GM18511 (cell line): ENCODE data around the gene ARHGAP1.

Experiments
- ATAC-seq: cut with Tn5 transposase; IDR thresholded peaks from one replicate; pipeline ENCODE4 v1.9.1; 2021; ENCODE audit warnings: mild to moderate bottlenecking, moderate library complexity; ENCODE audit not compliant: unreplicated experiment

The ARHGAP1 gene

DNA sequence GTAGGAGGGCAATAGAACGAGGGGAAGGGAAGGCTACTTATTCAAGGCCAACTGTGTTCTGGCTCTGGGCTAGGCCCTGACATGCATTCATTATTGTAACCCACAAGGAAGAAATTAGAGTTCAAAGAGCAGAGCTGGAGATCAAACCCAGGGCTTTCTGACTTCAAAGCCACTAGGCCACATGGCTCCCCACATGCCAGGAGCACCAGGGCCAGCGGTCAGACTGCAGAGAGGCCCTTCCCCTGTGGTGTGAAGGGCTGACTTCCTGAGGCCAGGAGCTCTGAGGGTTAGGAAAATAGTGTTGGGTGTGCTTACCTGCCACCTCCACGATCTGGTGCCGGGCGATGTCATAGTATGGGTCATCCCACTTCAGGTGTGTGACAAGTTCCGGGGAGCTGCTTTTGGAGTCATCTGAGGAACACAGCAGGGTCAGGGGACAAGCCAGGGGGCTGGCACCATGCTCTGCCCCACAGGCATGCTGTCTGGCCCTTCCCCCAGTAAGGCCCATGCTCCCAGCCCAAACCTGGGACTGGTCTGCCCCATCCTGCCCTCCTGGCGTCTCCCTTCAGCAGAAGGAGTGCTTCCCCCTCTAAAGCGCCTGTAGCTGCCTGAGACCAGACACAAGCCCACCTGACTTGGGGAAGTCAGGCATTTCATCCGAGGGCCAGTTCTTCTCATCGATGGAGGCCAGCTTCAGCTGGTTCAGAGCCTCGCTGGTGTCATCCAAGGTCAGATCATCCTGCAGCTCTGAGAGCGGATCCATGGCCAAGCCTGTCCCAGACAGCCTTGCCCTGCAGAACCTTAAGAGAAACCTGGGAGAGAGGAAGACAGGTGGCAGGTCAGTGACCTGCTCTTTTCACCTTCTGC lies 4.8 kb downstream of the ARHGAP1 start:
- no peak for ATAC-seq

DNA sequence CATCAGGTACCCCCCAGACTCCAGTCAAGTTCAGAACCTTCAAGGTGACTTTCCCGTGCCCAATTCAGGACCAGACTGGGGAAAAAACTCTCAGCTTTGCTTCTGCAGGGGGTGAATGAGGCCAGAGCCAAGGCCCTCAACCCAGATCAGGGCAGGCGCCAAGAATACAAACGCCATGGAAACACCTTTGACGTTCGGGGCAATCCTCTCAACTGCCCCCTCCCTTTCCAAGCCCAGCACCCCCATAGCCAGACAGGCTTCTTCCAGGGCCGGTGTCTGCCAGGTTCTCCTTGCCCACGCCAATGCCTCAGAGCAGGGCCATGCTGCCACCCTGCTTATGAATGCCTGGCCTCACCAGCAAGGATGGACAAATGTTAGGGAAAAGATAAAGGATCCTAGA lies 5.8 kb downstream of the ARHGAP1 start:
- ATAC-seq, result no peak

DNA sequence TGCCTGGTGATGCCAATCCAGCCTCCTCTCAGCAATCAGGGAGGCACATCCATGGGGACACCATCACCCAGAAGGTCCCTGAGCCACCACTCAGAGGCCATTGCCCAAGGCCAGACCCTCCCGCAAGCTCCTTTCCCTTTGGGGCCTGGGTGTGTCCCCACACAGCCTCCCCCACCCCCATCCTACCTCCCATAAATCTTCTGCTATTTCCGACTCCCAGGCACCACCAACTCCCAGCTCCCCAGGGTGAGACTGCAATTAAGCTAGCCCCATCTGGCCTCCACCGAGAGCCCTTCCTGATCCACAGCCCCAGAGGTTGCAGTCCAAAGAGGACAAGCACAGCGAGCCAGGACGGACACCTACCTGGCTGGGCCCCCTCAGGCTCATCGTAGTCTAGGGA lies 6.3 kb downstream of the ARHGAP1 start:
- ATAC-seq, result no peak

DNA sequence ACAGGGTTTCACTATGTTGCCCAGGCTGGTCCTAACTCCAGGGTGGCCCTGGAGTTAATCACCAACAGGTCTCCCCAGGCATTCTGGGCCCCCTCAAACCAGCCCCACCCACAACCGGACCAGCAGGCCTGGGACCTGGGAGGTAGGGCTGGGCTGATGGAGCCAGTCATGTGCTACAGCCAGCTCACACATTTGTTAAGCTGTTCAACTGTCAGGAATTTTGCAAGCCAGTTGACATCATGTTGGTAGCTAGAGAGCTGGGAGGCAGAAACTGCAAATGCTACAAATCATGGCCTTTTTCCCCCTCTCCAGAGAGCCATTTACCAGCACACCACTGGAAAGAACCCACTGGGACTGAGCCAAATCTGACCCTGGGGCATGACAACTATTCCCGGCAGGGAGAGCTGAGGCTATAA lies 6.8 kb downstream of the ARHGAP1 start:
- ATAC-seq, result no peak

GRCh38 chr11:46692450-46692849 lies 8.0 kb downstream of the ARHGAP1 start:
- no peak for ATAC-seq

- ATAC-seq, result no peak
Measured at GRCh38 chr11:46690702-46691101, 9.7 kb downstream of the ARHGAP1 start.

DNA sequence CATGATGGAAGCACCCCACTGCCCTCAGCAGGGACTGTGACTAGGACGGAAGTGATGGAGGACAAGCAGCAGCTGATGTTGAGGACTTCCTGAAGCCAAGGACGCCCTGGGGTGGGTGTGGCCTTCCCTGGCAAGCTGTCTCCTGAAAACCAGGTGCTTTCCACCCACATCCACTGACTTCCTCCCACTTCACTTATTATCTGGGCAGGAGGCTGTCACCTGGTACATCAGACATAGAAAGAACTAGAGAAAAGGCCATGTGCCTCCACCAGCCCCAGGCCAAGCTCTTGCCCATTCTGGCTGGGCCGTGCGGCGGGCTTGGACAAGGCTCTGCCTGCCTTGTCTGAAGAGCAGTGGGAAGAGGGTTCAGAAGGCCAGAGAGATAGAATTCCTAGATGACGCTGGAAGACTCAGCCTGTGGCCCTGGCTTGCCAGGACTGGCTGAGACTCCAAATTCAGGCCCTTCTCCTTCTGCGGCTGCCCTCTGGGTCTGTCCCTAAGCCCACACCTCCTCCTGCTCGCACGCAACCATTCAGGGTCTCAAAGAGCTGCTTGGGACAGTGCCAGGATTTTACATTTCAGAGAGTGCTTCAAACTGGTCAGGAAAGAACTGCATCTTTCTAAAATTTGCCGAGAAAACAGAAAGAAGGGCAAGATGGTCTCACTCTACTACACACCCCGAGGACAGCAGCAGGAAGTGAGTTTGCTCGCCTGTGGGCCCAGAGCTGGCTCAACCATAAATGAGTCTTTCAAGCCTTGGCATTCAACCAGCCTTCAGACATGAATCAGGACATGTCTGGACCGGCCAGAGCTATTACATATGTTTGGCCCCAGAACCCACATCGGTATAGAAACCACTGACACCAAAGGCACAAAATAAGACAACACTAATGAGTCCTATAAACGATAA lies 13.3 kb downstream of the ARHGAP1 start:
- no peak for ATAC-seq

GRCh38 chr11:46684367-46684766 lies 16.1 kb downstream of the ARHGAP1 start:
- no peak for ATAC-seq

DNA sequence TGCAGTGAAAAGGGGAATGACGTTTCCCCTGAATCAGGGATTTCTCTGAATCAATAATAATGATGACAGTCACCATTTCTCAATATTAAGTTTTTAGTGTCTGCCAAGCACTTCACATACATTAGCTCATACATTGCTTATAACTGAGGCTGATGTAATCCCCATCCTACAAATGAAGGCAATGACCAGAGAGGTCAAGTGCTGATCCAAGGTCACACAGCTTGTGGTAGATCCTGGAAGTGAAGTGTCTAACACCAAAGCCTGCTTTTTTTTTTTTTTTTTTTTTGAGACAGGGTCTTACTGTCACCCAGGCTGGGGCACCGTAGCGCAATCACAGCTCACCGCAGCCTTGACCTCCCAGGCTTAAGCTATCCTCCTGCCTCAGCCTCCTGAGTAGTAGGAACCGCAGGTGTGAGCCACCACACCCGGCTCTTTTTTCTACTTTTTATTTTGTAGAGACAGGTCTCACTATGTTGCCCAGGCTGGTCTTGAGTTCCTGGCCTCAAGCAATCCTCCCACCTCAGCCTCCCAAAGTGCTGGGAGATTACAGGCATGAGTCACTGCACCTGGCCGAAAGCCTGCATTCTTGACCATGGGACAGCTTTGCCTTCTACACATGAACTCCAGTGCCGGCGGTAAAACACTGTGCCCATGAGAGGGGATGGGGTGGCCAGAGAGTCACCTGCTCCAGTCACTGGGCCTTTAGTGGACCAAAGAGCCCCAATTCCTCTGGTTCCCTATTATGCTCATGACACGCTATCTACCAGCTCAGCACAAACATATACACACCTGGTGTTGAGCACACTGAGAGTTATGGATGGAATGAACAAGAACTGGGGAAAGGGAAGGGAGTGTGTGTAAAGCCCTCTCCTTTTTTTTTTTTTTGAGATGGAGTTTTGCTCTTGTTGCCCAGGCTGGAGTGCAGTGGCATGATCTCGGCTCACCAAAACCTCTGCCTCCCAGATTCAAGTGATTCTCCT lies 17.4 kb downstream of the ARHGAP1 start:
- ATAC-seq, result no peak

GRCh38 chr11:46681814-46682213 lies 18.6 kb downstream of the ARHGAP1 start:
- ATAC-seq, result no peak

DNA sequence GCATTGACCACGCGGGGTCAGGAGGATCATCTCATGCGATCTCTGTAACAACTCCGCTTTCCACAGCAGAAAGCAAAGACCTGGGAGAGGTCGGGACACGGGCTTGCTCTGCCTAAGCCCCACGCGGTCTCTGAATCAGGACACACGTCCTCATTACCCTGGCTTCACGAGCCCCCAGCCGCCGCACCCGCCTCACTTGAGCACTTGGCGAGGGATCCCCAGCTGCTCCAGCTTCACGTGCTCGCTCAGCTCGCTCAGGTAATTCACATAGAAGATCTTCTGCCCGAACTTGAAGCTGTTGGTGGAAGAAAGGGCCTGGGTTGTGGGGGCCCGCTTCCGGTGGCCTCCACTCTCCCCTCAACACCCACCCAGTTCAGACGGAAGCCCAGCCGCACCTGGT lies 19.6 kb downstream of the ARHGAP1 start:
- ATAC-seq, result no peak

- no peak for ATAC-seq
Measured at GRCh38 chr11:46680164-46680760, 20.2 kb downstream of the ARHGAP1 start.

DNA sequence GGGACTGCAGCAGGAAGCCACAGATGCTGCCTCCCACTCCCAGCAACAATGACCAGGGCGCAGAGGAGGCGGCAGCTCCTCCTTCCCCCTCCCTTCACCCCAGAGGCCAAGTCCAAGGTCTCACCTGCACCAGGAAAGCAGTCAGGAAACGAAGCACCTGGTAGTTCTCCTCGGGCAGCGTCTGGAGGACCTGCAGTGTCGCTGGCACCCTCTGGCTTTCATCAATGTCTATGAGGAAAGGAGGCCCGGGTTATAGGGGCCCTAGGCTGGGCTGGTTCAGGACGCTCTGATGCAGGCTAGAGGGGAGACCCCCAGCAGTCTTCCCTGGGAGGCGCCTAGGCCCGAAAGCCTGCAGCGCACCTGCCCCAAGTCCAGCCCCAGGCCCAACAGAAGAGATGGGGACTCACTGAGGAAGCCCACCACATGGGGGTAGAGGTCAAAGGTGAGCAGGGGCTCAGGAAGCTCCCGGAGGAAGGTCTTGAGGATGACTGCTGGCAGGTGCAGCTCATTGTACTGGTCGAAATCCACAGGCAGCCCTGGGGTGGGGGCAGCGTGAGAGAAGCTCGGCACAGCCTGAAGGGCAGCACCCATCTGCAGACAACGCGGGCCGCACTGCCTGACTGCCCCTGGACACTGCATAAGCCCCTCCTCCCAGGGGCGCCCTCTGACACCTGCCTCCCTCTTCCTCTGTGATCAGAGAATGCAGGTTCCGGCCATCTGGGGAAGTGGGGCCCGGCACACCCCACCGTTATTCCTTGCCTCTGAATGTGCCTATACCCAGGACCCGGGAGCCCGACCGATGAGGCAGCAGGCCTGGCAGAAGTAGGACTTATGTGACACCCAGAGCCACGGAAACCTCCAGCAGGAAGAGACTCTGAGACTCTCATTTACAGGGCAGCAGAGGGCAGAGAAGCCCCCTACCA lies 20.9 kb downstream of the ARHGAP1 start:
- ATAC-seq, result no peak

DNA sequence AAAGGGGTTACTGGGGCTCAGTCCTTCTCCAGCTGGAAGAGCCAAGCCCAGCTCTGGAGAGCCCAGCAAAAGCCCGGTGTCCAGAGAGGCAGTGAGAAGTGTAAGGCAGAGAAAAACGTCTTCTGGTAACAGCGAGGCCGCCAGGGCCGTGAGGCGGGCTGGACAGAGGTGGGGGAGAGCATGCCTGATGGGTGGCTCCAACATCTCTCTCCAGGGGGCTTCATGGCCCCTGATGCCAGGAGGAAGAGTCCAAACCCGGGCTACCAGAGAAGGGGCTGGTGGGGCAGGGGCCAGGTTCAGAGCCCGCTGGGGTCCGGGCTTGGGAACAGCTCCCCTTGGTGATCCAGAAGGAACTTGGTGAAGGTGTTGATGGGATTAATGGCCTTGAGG lies 21.7 kb downstream of the ARHGAP1 start:
- no peak for ATAC-seq

- no peak for ATAC-seq
Measured at GRCh38 chr11:46677991-46678740, 22.3 kb downstream of the ARHGAP1 start.

GRCh38 chr11:46677169-46677568 lies 23.2 kb downstream of the ARHGAP1 start:
- ATAC-seq, result no peak

- no peak for ATAC-seq
Measured at GRCh38 chr11:46676436-46677158, 23.8 kb downstream of the ARHGAP1 start.

- no peak for ATAC-seq
Measured at GRCh38 chr11:46675949-46676348, 24.5 kb downstream of the ARHGAP1 start.
